BLaER1 treated with 17β-estradiol and CSF1 and Interleukin-3, amounts not matched to agents 10 nM and 100 nM (cell line): ENCODE measurements around the gene ZFPM1.
"Not testable (repeated sequence)": the region's sequence is repeated elsewhere in the genome, so short reads cannot be mapped to it uniquely, and the experiment has no call there.

Source experiments
- H3K27ac ChIP-seq, 11 experiments: shearing (Covaris generic); formaldehyde crosslinking; 2 replicates each; pipeline ENCODE4 v1.8.1; 2022
- H3K27me3 ChIP-seq, 11 experiments: shearing (Covaris generic); formaldehyde crosslinking; 2 replicates each; pipeline ENCODE4 v1.8.1; 2022
- H3K36me3 ChIP-seq, 11 experiments: shearing (Covaris generic); formaldehyde crosslinking; 2 replicates each; pipeline ENCODE4 v1.8.1; 2022
- H3K4me1 ChIP-seq, 10 experiments: shearing (Covaris generic); formaldehyde crosslinking; 2 replicates each; pipeline ENCODE4 v1.8.1; 2022
- H3K4me2 ChIP-seq, 11 experiments: shearing (Covaris generic); formaldehyde crosslinking; 2 replicates each; pipeline ENCODE4 v1.8.1; 2022
- H3K4me3 ChIP-seq, 10 experiments: shearing (Covaris generic); formaldehyde crosslinking; 2 replicates each; pipeline ENCODE4 v1.8.1; 2022
- H3K9ac ChIP-seq, 11 experiments: shearing (Covaris generic); formaldehyde crosslinking; 2 replicates each; pipeline ENCODE4 v1.8.1; 2022
- H3K9me3 ChIP-seq, 11 experiments: shearing (Covaris generic); formaldehyde crosslinking; replicated peaks in 1 of 11; 2 replicates each; pipeline ENCODE4 v1.8.1; 2022
- H4K20me1 ChIP-seq, 11 experiments: shearing (Covaris generic); formaldehyde crosslinking; 2 replicates each; pipeline ENCODE4 v1.8.1; 2022
- Cebpa-rat ChIP-seq, 11 experiments: shearing (Covaris generic); IDR thresholded peaks; 2 replicates each; pipeline ENCODE4 v1.8.1; 2022

ZFPM1 gene

DNA sequence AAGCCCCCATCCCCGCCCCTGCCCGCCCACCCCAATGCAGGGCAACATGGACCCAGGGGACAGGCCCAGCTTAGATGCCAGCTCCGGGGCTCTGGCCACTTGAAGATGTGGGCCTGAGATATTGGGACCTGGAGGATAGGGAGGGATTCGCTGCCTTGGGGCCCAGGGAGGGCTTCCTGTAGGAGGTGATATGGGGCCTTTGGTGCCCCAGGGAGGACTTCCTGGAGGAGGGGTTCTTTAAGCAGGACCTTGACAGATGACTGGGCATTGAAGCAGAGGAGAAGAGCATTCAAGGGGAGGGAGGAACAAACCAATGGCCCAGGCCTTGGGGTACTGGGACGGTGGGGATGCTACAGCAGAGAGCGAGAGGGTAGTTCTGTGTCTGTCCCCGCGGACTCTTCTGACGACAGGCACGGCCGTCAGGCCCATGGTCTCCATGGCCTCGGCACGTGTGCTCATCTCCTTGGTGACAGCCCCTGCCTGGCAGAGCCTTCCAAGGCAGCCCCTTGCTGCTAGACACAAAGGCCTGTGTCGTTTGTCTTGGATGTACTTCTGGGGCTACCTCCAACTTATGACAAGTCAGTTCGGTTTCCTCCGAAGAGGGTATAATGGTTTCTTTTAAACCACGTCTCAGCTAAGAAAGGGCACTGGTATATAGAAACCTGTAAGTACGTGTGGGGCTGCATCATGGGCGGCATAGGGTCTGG lies 61.6 kb downstream of the ZFPM1 start:
- Histone ChIP-seq H3K4me3 (no peak overlapping the region), H3K4me1 (peaks cover 0 to 3% (median 0%) of the 10 kb centered on the region in 10 experiments; a peak in 1 of 20 replicates), H4K20me1 (peaks cover 0 to 55% (median 9%) of the 10 kb centered on the region in 11 experiments; a peak in 13 of 22 replicates), H3K27ac (no peak overlapping the region), H3K9ac (no peak overlapping the region), H3K27me3 (no peaks in the 10 kb centered on the region), H3K4me2 (no peak overlapping the region), H3K36me3 (peaks cover 0 to 38% (median 22%) of the 10 kb centered on the region in 11 experiments; a peak in 15 of 22 replicates), H3K9me3 (peaks cover 0 to 11% (median 0%) of the 10 kb centered on the region in 11 experiments; a peak in 3 of 22 replicates)
- TF ChIP-seq Cebpa-rat (IDR thresholded peaks at IDR 0.05) = no peak

DNA sequence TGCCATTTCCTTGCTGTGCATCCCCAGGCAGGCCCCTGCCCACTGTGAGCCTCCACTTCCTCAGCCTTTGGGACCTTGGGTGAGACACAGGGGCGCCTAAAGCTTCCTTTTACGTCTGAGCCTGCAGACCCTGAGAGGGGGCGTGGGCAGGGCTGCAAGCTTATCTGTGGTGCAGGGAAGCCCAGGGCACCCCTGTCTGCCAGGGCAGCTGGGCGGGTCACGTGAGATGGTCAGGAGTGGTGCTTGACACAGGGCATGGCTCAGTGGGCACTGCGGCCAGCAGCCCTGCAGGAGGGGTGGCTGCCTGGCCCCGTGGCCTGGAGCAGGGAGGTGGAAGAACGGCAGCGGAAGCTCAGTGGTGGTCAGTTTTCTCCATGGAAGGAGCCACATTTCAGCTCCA lies 62.3 kb downstream of the ZFPM1 start:
- no peak overlapping the region for H3K4me3 ChIP-seq
- H3K4me1 ChIP-seq = peaks cover 0 to 3% (median 0%) of the 10 kb centered on the region in 10 experiments; a peak in 1 of 20 replicates
- H4K20me1 ChIP-seq = peaks cover 0 to 48% (median 5%) of the 10 kb centered on the region in 11 experiments; a peak in 10 of 22 replicates
- peaks cover 0 to 38% (median 22%) of the 10 kb centered on the region in 11 experiments; a peak in 15 of 22 replicates for H3K36me3 ChIP-seq
- TF ChIP-seq Cebpa-rat (IDR thresholded peaks at IDR 0.05) = no peak
- H3K27ac ChIP-seq = no peak overlapping the region
- no peak overlapping the region for H3K9ac ChIP-seq
- peaks cover 0 to 11% (median 0%) of the 10 kb centered on the region in 11 experiments; a peak in 3 of 22 replicates for H3K9me3 ChIP-seq
- no peak overlapping the region for H3K4me2 ChIP-seq
- no peaks in the 10 kb centered on the region for H3K27me3 ChIP-seq

DNA sequence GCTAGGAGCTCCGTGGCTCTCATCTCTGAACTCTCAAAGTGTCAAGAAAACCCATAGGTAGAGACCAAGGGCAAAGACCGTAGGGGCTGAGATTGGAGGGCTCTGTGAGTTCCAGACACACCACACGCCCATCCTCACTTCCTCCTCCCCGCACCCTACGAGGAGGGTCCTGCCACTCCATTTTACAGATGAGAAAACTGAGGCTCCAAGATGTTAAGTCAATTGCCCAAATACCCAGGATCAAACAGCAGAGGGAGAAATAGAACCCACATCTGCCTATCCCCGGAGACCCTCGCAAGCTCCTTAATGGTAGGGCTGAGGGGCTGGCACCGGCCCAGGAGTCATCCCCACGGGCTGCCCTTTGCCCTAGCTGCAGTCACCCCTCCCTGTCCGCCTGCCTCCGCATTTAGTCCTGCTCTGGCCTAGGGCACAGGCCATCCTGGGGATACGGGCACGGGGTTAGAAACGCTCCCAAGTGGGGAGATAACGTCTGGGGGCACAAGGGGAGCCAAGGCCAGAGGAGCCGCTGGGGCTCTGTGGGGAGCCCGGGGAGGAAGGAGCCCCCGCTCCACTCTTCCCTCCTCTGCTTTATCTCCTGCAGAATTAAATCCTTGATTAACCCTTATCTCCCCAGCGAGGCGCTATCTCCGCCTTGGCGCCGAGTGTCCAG lies 63.0 kb downstream of the ZFPM1 start:
- TF ChIP-seq Cebpa-rat (IDR thresholded peaks at IDR 0.05) = no peak
- Histone ChIP-seq H3K27ac (no peak overlapping the region), H3K9ac (no peak overlapping the region), H3K36me3 (peaks cover 0 to 38% (median 22%) of the 10 kb centered on the region in 11 experiments; a peak in 15 of 22 replicates), H3K9me3 (peaks cover 0 to 11% (median 0%) of the 10 kb centered on the region in 11 experiments; a peak in 3 of 22 replicates), H3K27me3 (no peaks in the 10 kb centered on the region), H3K4me1 (peaks cover 0 to 3% (median 0%) of the 10 kb centered on the region in 10 experiments; a peak in 1 of 20 replicates), H3K4me3 (no peak overlapping the region), H4K20me1 (peaks cover 0 to 42% (median 5%) of the 10 kb centered on the region in 11 experiments; a peak in 8 of 22 replicates), H3K4me2 (no peak overlapping the region)

DNA sequence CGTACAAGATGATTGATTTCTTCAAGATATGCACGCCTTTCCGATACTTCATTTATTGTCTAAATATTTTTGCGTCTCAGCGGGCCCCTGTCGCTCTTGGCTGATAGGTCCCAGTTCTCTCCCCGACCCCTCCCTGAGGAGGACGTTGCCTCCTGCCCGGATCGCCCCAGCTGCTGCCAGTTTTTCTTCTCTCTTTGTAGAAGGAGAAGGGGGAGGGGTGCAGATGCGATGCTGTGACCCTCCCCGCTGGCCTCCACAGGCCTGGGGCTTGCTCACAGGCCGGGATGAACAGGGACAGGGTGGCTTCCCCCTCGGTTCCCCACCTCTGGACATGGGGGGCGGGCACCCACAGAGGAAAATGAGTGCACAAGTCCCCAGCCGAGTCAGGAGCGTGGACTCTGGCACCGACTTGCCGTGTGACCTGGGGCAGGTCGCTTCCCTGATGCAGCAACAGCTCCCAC lies 63.6 kb downstream of the ZFPM1 start:
- Histone ChIP-seq H3K9me3 (peaks cover 0 to 11% (median 0%) of the 10 kb centered on the region in 11 experiments; a peak in 3 of 22 replicates), H3K9ac (no peak overlapping the region), H3K27me3 (no peaks in the 10 kb centered on the region), H4K20me1 (peaks cover 0 to 41% (median 5%) of the 10 kb centered on the region in 11 experiments; a peak in 8 of 22 replicates), H3K36me3 (peaks cover 0 to 38% (median 22%) of the 10 kb centered on the region in 11 experiments; a peak in 15 of 22 replicates), H3K27ac (no peak overlapping the region), H3K4me1 (peaks cover 0 to 3% (median 0%) of the 10 kb centered on the region in 10 experiments; a peak in 1 of 20 replicates), H3K4me3 (no peak overlapping the region), H3K4me2 (no peak overlapping the region)
- TF ChIP-seq Cebpa-rat (IDR thresholded peaks at IDR 0.05) = no peak

DNA sequence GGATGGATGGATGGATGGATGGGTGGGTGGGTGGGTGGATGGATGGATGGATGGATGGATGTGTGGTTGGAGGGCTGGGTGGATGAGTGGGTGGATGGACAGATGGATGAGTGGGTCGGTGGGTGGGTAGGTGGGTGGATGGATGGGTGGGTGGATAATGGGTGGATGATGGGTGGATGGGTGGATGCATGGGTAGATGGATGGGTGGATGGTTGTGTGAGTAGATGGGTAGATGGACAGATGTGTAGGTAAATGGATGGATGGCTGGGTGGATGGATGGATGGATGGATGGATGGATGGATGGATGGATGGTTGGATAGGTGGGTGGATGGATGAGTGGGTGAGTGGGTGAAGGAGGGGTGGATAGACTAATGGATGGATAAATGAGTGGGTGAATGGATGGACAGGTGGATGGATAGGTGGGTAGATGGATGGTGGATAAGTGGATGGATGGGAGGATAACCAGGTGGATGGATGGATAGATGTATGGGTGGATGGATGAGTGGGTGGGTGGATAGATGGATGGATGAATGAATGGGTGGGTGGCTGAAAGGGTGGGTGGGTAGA lies 64.2 kb downstream of the ZFPM1 start:
- not testable (repeated sequence) for H3K4me1 ChIP-seq, H3K27ac ChIP-seq, H3K9ac ChIP-seq, H3K4me3 ChIP-seq, H3K27me3 ChIP-seq, H3K4me2 ChIP-seq
- peaks cover 0 to 38% (median 22%) of the 10 kb centered on the region in 11 experiments; a peak in 15 of 22 replicates for H3K36me3 ChIP-seq
- H4K20me1 ChIP-seq = peaks cover 0 to 46% (median 5%) of the 10 kb centered on the region in 11 experiments; a peak in 11 of 22 replicates
- peaks cover 0 to 11% (median 0%) of the 10 kb centered on the region in 11 experiments; a peak in 3 of 22 replicates for H3K9me3 ChIP-seq

DNA sequence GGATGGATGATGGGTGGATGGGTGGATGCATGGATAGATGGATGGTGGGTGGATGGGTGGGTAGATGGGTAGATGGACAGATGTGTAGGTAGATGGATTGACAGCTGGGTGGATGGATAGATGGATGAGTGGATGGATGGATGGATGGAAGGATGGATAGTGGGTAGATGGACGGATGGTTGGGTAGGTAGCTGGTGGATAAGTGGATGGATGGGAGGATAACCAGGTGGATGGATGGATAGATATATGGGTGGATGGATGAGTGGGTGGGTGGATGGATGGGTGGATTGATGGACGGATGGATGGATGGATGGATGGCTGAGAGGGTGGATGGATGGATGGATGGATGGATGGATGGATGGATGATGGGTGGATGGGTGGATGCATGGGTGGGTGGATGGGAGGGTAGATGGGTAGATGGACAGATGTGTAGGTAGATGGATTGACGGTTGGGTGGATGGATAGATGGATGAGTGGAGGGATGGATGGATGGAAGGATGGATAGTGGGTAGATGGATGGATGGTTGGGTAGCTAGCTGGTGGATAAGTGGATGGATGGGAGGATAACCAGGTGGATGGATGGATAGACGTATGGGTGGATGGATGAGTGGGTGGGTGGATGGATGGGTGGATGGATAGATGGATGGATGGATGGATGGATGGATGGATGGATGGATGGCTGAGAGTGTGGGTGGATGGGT lies 65.5 kb downstream of the ZFPM1 start:
- Histone ChIP-seq H3K4me1 (peaks cover 0 to 18% (median 14%) of the 10 kb centered on the region in 10 experiments; a peak in 16 of 20 replicates), H3K9me3 (peaks cover 0 to 11% (median 0%) of the 10 kb centered on the region in 11 experiments; a peak in 3 of 22 replicates), H3K36me3 (peaks cover 0 to 30% (median 22%) of the 10 kb centered on the region in 11 experiments; a peak in 15 of 22 replicates), H4K20me1 (peaks cover 0 to 49% (median 11%) of the 10 kb centered on the region in 11 experiments; a peak in 14 of 22 replicates)
- not testable (repeated sequence) for H3K27me3 ChIP-seq, H3K9ac ChIP-seq, H3K4me2 ChIP-seq, H3K4me3 ChIP-seq, H3K27ac ChIP-seq

DNA sequence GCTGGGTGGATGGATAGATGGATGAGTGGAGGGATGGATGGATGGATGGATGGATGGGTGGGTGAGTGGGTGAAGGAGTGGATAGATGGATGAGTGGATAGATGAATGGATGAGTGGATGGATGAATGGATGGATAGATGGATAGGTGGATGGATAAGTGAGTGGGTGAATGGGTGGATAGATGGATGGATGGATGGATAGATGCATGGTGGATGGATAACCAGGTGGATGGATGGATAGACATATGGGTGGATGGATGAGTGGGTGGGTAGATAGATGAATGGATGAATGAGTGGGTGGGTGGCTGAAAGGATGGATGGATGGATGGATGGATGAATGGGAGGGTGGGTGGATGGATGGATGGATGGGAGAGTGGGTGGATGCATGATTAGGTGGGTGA lies 66.2 kb downstream of the ZFPM1 start:
- H3K4me3 ChIP-seq = no peak overlapping the region
- no peak for TF ChIP-seq Cebpa-rat (IDR thresholded peaks at IDR 0.05)
- H3K4me2 ChIP-seq = no peak overlapping the region
- peaks cover 0 to 30% (median 22%) of the 10 kb centered on the region in 11 experiments; a peak in 15 of 22 replicates for H3K36me3 ChIP-seq
- no peaks in the 10 kb centered on the region for H3K27me3 ChIP-seq
- H3K9ac ChIP-seq = no peak overlapping the region
- peaks cover 0 to 24% (median 14%) of the 10 kb centered on the region in 10 experiments; a peak in 16 of 20 replicates for H3K4me1 ChIP-seq
- H4K20me1 ChIP-seq = peaks cover 0 to 49% (median 18%) of the 10 kb centered on the region in 11 experiments; a peak in 15 of 22 replicates
- peaks cover 0 to 11% (median 0%) of the 10 kb centered on the region in 11 experiments; a peak in 3 of 22 replicates for H3K9me3 ChIP-seq
- no peak overlapping the region for H3K27ac ChIP-seq
